ENCODE data around the gene SMIM43.
"Not testable (repeated sequence)": the region's sequence is repeated elsewhere in the genome, so short reads cannot be mapped to it uniquely, and the experiment has no call there.

SMIM43 gene

DNA sequence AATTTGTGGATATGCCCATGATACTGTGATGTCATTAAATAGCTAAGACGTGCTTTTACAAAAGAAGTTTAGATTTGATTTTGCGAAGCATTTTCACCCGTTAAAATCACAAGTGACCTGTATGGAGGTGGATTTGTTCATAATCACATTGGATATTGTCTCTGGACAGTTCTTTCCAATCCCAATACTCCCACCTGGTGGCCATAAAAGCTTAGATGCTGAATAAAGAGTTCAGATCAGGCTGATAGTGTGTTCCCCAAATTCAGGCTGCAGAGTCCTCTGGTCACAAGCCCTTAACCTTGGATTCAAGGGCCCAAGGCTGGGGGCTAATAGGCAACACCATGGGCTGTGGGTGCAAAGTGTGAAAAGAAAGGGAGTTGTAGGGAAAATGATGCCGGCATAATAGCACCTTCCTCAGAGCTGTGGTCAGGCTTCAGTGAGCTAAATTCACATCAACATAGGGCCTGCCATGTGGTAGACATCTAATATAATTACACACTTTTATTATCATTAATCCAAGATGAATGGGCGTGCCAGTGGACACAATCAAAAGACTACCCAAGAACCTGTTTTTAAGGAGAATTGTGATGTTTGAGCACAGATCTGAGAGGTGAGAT lies 28.1 kb downstream of the SMIM43 start:
- peak; percentile 56 for DNase-seq (ENCODE audit: low spot score)

GRCh38 chr4:121734571-121734970 lies 30.4 kb downstream of the SMIM43 start:
- DNase-seq (ENCODE audit: low spot score): no peak

- DNase-seq (ENCODE audit: low spot score): no peak
Observed at GRCh38 chr4:121733942-121734341, 31.0 kb downstream of the SMIM43 start.

DNA sequence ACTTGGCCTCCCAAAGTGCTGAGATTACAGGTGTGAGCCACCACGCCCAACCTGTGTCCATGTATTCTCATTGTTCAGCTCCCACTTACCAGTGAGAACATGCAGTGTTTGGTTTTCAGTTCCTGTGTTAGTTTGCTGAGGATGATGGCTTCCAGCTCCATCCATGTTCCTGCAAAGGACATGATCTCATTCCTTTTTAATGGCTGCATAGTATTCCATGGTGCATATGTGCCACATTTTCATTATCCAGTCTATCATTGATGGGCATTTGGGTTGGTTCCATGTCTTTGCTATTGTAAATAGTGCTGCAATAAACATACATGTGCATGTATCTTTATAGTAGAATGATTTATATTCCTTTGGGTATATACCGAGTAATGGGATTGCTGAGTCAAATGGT lies 35.2 kb downstream of the SMIM43 start:
- not testable (repeated sequence) for DNase-seq (ENCODE audit: low spot score)

GRCh38 chr4:121728798-121729226 lies 36.2 kb downstream of the SMIM43 start:
- no peak for DNase-seq (ENCODE audit: low spot score)

- no peak for DNase-seq (ENCODE audit: low spot score)
Observed at GRCh38 chr4:121728066-121728465, 36.9 kb downstream of the SMIM43 start.

GRCh38 chr4:121726642-121727268 lies 38.2 kb downstream of the SMIM43 start:
- DNase-seq (ENCODE audit: low spot score): peak; percentile 53

DNA sequence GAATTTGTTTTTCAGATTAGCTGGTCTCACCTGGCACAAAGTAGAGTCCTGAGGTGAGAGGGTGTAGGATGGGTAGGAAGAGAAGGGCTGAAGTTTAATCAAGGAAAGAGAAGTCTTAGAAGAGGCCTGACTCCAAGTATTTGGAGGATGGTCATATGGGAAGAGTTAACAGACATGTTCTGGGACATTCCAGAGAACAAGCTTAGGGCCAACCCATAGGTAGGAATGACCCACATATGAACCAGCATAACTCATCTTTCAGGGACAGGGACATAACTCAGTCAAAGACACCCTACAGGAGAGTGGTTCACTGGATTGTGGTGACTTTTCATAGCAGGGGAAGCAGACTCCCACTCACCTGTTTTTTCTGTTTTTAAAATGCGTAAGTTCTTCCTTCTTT lies 40.3 kb downstream of the SMIM43 start:
- no peak for DNase-seq (ENCODE audit: low spot score)

- DNase-seq (ENCODE audit: low spot score): no peak
Observed at GRCh38 chr4:121721700-121722099, 43.3 kb downstream of the SMIM43 start.

- DNase-seq (ENCODE audit: low spot score): no peak
Observed at GRCh38 chr4:121720109-121720508, 44.9 kb downstream of the SMIM43 start.

DNA sequence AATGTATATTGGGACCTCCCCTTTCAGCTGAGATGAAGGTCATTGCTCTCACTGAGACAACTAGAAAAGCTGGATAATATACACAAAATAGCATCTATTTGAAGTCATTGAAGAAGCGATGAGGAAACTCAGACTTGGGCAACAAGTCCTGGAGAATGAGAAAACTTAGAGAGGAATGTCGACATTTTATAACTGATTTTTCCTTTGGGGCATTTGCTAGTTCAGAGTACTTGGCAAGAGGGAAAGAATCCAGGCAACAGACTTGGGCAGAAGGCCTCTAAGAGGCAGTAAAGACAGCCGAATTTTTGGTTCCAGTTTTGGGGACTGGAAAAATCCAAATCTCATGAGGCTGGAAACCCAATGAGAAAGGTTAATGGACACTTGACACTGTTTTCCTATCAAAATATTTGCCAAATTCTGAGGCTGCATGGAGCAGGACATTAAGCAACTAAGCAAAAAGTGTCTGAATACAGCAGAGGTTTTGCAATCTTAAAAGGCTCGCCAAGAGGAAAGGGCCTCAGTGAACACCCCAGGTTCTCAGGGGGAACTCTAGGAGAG lies 47.2 kb downstream of the SMIM43 start:
- DNase-seq (ENCODE audit: low spot score): no peak

GRCh38 chr4:121714548-121714947 lies 50.4 kb downstream of the SMIM43 start:
- no peak for DNase-seq (ENCODE audit: low spot score)

DNA sequence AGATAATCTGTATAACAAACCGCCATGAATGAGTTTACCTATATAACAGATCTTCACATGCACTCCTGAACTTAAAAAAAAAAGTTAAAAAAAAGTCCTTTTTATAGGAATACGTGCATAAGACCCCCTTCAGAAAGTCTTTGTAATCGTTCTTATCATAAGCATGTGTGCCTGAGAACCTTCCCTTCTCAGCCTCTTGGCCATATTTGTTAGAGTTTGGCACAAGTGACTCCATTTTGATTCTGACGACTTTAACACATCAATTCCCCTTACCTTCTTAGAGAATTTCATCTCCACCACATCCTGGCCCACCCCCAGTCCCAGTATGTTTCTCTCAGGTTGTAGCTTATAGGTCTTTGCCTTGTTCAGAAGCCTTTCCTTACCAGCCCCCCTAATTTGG lies 52.2 kb downstream of the SMIM43 start:
- no peak for DNase-seq (ENCODE audit: low spot score)

- DNase-seq (ENCODE audit: low spot score): no peak
Observed at GRCh38 chr4:121712001-121712651, 52.8 kb downstream of the SMIM43 start.

- peak; percentile 41 for DNase-seq (ENCODE audit: low spot score)
Observed at GRCh38 chr4:121711263-121712000, 53.5 kb downstream of the SMIM43 start.

GRCh38 chr4:121709766-121710405 lies 55.1 kb downstream of the SMIM43 start:
- no peak for DNase-seq (ENCODE audit: low spot score)
